Measurements from ENCODE around the gene PRKCG.

DNA sequence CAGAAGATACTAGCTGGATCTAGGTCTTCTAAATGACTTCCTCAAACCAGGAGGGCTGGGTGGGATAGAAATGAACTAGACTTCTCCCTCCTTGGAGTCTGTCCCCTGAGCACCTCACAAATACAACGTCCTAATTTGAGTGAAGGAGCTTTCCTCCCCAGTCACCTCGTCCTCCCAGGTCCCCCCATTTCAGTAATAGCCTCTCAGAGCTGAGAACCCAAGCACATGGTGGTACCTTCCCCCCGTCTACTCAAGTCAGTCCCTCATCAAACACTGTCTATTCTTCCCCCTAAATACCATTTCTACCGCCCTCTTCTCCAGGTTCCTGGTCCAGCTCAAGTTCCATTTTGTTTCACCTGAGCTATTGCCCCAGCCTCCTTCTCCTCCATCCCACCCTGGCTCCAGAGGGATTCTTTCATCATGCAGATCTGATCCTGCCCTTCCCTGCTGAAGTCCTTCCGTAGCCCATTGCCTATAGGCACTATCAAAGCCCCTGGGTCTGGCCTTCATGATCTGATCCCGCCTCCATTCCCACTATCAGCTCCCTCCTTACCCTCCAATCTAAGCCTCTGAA, 5.3 kb upstream of the PRKCG start:
- TF ChIP-seq POLR2A (IDR thresholded peaks at IDR 0.05) (no peak), CTCF (IDR thresholded peaks at IDR 0.05) (no peak)

Data from esophagus squamous epithelium (tissue), 4 donors.